ENCODE results near the gene COL27A1. TPM values are rescaled to one million over a fixed set of nuclear protein-coding genes. Genes with fewer than 3 reads are reported as not detected.

COL27A1 gene
- total RNA-seq, 1 experiment from 2014 or later = 37.0 TPM

GRCh38 chr9:114348261-114348905, 193.0 kb downstream of the COL27A1 start:
- no peaks in the 10 kb centered on the region for H3K27me3 ChIP-seq (replicated peaks; ENCODE audit: insufficient read depth, low read depth, low read length, poor library complexity)
- no TSS peak for BruUV-seq (replicated peaks)
- peaks cover 75% of the 10 kb centered on the region for H3K36me3 ChIP-seq (ENCODE audit: insufficient read depth, low read length, poor library complexity, severe bottlenecking)
- ChIA-PET POLR2A (ENCODE audit: low non-redundant PET) (interaction anchor here (0.8 kb wide), 1 partner anchor 384 kb away, joined by 3 read pairs; no protein-coding TSS in a partner anchor), CTCF (no interaction called here)
- no peak overlapping the region for H3K4me3 ChIP-seq (ENCODE audit: low read depth, low read length, poor library complexity, severe bottlenecking)
- peaks cover 15% of the 10 kb centered on the region for H3K4me1 ChIP-seq (ENCODE audit: insufficient read depth, low read length, poor library complexity, severe bottlenecking)
- peak overlapping the region; percentile 73 for H3K27ac ChIP-seq (ENCODE audit: low read depth, low read length, poor library complexity, severe bottlenecking)
- no peaks in the 10 kb centered on the region for H3K9me3 ChIP-seq (ENCODE audit: low read depth, low read length, poor library complexity, severe bottlenecking)
- no peak for DNase-seq (ENCODE audit: low spot score)
- intact Hi-C loops (cut with micrococcal nuclease; ENCODE audit: unreplicated experiment) = no loop called here
- TF ChIP-seq EZH2 (IDR thresholded peaks at IDR 0.05; ENCODE audit: borderline replicate concordance, low read depth, low read length, poor library complexity, severe bottlenecking) (no peak), CTCF (conservative IDR thresholded peaks at IDR 0.05; ENCODE audit: low read depth, low read length) (no peak)

- no TSS peak for BruUV-seq (replicated peaks)
- Histone ChIP-seq H3K36me3 (ENCODE audit: insufficient read depth, low read length, poor library complexity, severe bottlenecking) (peaks cover 73% of the 10 kb centered on the region), H3K4me3 (ENCODE audit: low read depth, low read length, poor library complexity, severe bottlenecking) (no peak overlapping the region), H3K9me3 (ENCODE audit: low read depth, low read length, poor library complexity, severe bottlenecking) (no peaks in the 10 kb centered on the region), H3K27ac (ENCODE audit: low read depth, low read length, poor library complexity, severe bottlenecking) (peak overlapping the region; percentile 77), H3K4me1 (ENCODE audit: insufficient read depth, low read length, poor library complexity, severe bottlenecking) (peaks cover 15% of the 10 kb centered on the region), H3K27me3 (replicated peaks; ENCODE audit: insufficient read depth, low read depth, low read length, poor library complexity) (no peaks in the 10 kb centered on the region)
- peak; percentile 93 for DNase-seq (ENCODE audit: low spot score)
- no peak for TF ChIP-seq CTCF (conservative IDR thresholded peaks at IDR 0.05; ENCODE audit: low read depth, low read length)
- TF ChIP-seq EZH2 (IDR thresholded peaks at IDR 0.05; ENCODE audit: borderline replicate concordance, low read depth, low read length, poor library complexity, severe bottlenecking) = no peak
- POLR2A ChIA-PET (ENCODE audit: low non-redundant PET) = interaction anchor here (0.5 to 0.8 kb wide), 2 partner anchors 385 to 472 kb away, joined by 3 to 4 read pairs; partner anchors contain the start of gene ZNF618
- intact Hi-C loops (cut with micrococcal nuclease; ENCODE audit: unreplicated experiment) = no loop called here
- CTCF ChIA-PET = no interaction called here
Observed at GRCh38 chr9:114348906-114349482, 193.7 kb downstream of the COL27A1 start.

- Histone ChIP-seq H3K4me3 (ENCODE audit: low read depth, low read length, poor library complexity, severe bottlenecking) (no peak overlapping the region), H3K27ac (ENCODE audit: low read depth, low read length, poor library complexity, severe bottlenecking) (peak overlapping the region; percentile 77), H3K36me3 (ENCODE audit: insufficient read depth, low read length, poor library complexity, severe bottlenecking) (peaks cover 66% of the 10 kb centered on the region), H3K27me3 (replicated peaks; ENCODE audit: insufficient read depth, low read depth, low read length, poor library complexity) (no peaks in the 10 kb centered on the region), H3K9me3 (ENCODE audit: low read depth, low read length, poor library complexity, severe bottlenecking) (no peaks in the 10 kb centered on the region), H3K4me1 (ENCODE audit: insufficient read depth, low read length, poor library complexity, severe bottlenecking) (peaks cover 15% of the 10 kb centered on the region)
- POLR2A ChIA-PET (ENCODE audit: low non-redundant PET) = no interaction called here
- DNase-seq (ENCODE audit: low spot score) = no peak
- CTCF ChIA-PET = no interaction called here
- intact Hi-C loops (cut with micrococcal nuclease; ENCODE audit: unreplicated experiment) = no loop called here
- TF ChIP-seq EZH2 (IDR thresholded peaks at IDR 0.05; ENCODE audit: borderline replicate concordance, low read depth, low read length, poor library complexity, severe bottlenecking) (no peak), CTCF (conservative IDR thresholded peaks at IDR 0.05; ENCODE audit: low read depth, low read length) (no peak)
- no TSS peak for BruUV-seq (replicated peaks)
Observed at GRCh38 chr9:114349713-114350480, 194.6 kb downstream of the COL27A1 start.

All from A673 (cell line).